Measurements from ENCODE around the gene WFS1.

Gene WFS1

DNA sequence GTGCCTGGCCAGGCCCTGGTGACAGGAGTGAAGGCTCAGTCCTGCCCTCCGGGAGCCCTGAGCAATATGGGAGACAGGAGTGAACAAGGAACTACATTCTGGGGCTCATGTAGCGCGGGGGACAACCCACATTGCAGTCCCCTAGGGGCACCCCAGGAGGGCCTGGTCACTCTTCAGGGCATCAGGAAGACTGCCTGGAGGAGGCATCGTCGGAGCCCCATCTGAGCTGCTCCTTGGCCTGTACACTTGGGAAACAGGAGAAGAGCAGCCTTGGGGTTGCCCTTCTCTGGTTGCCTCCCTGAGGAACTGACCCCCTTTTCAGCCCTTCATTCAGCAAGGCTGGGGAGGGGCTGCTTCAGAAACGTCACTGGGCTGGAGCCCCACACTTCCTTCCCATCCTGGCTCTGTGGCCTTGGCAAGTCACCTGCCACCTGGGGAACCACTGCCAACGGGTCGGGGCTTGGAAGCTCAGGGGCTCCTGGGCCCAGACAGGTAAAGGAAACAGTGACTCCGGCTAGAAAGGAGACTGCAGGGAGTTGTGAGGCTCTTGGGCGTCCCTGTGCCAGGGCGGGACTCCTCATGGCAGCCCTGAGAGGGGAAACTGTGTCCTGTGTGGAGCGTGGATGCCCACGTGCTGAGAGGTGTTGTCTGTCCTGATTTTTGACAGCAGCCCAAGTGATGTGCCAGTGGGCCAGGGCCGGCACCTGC, 10.1 kb downstream of the WFS1 start:
- DNase-seq (ENCODE audit: low spot score): no peak

DNA sequence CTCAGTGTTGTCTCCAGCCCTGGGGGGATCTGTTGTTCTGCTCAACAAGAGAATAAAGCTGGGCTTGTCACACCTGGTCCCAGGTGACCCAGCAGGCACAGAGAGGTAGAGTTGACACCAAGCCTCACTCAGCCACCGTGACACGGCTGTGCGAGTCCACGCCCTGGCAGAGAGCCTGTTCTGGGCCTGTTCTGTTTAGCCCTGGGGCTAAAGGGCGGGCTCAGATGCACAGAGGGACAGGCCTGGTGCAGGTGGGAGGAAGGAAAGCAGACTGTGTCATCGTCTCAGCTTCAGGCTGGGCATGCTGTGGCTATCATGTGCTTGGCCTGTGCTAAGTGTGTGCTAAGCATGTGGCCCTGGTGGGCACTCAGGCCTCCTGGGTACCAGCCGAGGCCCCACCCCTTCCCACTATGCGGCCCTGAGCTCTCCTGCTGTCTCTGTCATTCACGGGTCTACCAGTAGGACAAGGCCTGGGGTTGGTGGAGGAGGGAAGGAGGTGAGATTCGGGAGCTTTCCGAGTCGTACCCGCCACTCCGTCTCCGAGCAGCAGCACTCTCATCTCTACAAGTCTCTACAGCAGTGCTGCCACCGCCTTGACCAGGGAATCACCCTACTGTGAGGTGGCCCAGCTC, 10.8 kb downstream of the WFS1 start:
- DNase-seq (ENCODE audit: low spot score): no peak

GRCh38 chr4:6281436-6282313, 12.0 kb downstream of the WFS1 start:
- no peak for DNase-seq (ENCODE audit: low spot score)

DNA sequence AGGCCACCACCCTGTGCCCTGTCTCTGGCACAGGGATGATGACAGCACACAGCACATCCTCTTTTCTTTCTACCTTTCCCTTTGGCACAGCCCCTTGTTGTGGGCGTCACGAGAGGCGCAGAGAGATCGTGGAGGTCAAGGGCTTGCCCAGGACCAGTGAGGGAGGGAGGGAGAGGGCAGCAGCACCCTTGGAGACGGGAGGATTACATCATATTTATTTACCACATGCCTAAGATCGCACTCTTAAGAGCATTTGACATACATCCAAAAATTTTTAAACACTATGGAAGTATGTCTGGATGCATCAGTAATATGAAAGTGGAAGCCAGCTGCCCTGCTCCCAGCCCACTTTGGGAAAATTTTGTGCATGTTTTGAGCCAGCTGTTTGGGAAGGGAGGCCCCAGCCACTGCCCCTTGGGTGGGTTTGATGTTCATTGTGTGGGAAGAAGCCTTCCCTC, 12.7 kb downstream of the WFS1 start:
- DNase-seq (ENCODE audit: low spot score): no peak

- DNase-seq (ENCODE audit: low spot score): no peak
These were observed 13.6 kb downstream of the WFS1 start for GRCh38 chr4:6283282-6283681.

DNA sequence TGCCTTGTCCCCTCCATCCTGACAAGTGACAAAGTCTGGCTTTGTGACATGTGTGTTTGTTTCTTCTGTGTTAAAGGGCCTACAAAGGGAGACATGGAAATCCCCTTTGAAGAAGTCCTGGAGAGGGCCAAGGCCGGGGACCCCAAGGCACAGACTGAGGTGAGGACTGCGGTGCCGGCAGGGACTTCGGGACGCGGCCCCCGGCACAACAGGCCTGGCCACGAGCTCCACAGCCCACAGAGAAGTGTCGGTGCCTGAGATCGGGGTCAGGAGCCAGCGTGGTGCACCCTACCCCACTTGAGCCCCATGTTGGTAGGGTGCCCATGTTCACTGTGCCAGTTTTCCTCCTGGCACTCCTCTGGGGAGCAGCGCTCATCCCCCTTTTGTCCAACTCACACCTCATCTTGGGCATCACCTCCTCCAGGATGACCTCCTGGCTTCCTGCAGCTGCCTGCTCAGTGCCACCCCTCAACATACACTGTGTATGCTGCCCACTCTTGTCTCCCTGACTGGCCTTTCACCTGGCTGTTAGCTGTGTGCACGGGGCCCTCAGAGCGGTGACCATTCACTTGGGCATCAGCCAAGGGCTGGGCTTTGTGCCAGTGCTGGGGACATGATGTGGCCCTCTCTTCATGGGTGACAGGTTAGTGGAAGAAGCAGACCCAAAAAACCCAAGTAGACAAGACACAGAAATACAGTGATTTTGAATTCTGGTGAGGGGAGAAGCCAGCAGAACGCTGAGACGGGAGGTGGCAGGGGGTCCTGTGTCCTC, 17.6 kb downstream of the WFS1 start:
- DNase-seq (ENCODE audit: low spot score): no peak

GRCh38 chr4:6288342-6288741, 18.7 kb downstream of the WFS1 start:
- no peak for DNase-seq (ENCODE audit: low spot score)

DNA sequence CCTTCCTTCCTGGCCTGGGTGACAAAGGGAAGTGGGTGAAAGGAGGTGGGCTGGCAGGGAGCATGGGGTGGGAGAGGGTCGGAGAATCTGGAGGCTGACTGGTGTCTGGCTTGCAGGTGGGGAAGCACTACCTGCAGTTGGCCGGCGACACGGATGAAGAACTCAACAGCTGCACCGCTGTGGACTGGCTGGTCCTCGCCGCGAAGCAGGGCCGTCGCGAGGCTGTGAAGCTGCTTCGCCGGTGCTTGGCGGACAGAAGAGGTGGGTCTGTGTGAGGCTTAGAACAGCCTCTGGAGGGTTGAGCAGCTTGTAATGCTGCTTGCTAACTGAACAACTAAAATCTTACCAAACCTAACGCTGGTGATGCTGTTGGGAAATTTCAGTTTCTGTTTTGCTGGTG, 19.2 kb downstream of the WFS1 start:
- DNase-seq (ENCODE audit: low spot score): no peak

DNA sequence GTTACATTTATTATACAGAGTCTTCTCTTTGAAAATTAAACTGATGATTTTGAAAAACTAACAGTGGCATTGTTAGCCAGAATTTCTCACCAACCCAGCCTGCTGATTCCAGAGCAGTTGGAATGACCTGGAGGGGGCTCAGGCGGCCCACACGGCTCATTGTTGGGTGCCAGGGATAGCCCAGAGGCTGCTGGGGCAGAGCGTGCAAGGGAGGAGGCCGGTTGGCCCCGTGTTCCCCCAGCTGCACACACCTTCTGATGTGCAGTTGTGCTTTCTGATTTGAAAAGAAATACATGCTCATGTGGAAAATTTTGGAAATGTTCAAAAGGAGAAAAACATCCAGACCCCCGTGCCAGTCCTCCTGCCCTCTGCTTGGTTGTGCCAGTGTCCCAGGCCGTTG, 20.6 kb downstream of the WFS1 start:
- DNase-seq (ENCODE audit: low spot score): no peak

DNA sequence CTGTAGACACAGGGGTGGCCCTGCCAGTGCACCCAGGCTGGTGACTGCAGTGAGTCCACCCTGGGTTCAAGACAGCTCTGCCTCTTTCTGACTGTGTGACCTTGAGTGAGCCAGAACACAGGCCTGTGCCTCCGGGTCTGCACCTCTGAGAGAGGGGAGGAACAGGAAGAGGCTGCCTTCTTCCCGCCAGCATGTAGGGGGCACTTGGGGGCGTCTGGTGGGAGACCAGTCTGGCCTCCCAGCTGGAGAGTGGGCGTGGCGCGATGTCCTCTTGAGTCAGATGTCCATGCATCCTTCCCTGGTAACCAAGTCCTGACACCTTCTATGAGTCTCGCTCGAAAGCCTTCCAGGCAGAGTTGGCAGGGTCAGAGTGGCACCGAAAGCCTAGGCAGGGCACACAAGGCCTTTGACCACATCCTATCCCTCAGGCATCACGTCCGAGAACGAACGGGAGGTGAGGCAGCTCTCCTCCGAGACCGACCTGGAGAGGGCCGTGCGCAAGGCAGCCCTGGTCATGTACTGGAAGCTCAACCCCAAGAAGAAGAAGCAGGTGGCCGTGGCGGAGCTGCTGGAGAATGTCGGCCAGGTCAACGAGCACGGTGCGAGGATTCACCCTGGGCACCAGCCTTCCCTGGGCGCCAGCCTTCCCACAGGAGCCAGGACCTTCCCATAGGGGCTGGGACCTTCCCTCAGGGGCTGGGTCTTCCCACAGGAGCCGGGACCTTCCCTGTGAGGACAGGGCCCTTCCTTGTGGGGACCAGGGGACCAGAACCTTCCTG, 21.3 kb downstream of the WFS1 start:
- DNase-seq (ENCODE audit: low spot score): no peak

DNA sequence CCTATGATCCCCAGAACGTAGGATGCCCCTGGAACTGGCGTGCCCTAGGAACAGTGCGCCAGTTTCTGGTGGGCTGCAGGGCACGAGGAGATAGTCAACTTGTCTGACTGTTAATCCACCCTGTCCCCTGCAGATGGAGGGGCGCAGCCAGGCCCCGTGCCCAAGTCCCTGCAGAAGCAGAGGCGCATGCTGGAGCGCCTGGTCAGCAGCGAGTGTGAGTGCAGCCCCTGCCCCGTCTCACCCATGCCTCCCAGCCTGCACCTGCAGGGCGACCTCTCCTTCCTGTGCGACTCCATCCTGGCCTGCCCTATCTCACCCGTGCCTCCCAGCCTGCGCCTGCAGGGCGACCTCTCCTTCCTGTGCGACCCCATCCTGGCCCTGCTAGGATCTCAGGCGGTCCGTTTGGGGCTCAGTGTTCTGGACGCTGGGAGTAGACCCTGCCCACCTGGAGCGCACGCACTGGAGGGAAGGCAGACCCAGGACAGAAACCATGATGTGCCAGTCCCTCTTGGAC, 22.2 kb downstream of the WFS1 start:
- no peak for DNase-seq (ENCODE audit: low spot score)

- DNase-seq (ENCODE audit: low spot score): no peak
These were observed 22.9 kb downstream of the WFS1 start for GRCh38 chr4:6292376-6293096.

DNA sequence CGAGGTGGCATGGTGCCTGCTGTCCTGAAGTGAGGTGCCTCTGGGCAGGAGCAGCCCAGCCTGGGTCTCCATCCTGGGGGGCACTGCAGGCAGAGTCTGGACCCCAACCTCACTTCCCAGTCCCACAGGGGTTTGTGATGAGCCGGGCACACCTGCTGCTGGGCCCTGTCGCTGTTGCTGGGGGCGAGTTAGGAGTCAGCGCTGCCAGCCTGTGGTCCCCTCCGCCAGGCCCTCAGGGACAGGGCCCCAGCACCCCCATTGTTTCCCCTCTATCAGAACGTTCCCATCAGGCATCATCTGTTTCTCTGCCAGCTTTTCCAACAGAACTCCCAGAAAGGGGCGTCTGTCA, 23.4 kb downstream of the WFS1 start:
- DNase-seq (ENCODE audit: low spot score): no peak

GRCh38 chr4:6293661-6294060, 24.0 kb downstream of the WFS1 start:
- DNase-seq (ENCODE audit: low spot score): no peak

DNA sequence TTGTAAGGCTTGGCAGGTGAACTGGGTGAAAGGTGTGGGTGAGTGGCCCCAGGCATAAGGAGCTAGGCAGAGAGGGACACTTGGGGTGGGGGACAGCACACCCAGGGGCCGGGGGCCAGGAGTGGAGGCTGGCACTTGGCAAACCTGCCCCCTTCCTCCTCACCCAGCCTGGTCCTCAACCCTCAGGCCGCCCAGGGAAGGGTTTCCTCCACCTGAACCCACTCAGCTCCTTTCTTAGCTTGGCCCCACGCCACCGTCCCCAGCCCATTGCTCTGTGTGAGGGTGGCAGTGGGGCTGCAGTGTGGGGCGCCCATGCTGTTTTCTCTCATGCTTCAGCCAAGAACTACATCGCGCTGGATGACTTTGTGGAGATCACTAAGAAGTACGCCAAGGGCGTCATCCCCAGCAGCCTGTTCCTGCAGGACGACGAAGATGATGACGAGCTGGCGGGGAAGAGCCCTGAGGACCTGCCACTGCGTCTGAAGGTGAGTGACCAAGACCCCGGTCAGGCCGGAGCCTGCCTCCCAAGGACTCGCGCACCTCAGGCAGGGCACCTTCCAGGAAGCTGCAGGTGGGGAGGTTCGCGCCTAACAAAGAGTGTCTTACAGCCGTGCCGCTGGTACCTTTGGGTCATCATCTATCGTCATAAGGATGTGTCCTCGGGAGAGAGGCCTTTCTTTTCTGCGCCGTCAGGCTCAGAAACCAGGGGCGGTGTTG, 25.2 kb downstream of the WFS1 start:
- DNase-seq (ENCODE audit: low spot score): no peak

GRCh38 chr4:6295495-6295894, 25.8 kb downstream of the WFS1 start:
- DNase-seq (ENCODE audit: low spot score): no peak

GRCh38 chr4:6296026-6296425, 26.4 kb downstream of the WFS1 start:
- DNase-seq (ENCODE audit: low spot score): no peak

GRCh38 chr4:6297266-6297815, 27.7 kb downstream of the WFS1 start:
- no peak for DNase-seq (ENCODE audit: low spot score)

- no peak for DNase-seq (ENCODE audit: low spot score)
These were observed 28.4 kb downstream of the WFS1 start for GRCh38 chr4:6298035-6298434.

DNA sequence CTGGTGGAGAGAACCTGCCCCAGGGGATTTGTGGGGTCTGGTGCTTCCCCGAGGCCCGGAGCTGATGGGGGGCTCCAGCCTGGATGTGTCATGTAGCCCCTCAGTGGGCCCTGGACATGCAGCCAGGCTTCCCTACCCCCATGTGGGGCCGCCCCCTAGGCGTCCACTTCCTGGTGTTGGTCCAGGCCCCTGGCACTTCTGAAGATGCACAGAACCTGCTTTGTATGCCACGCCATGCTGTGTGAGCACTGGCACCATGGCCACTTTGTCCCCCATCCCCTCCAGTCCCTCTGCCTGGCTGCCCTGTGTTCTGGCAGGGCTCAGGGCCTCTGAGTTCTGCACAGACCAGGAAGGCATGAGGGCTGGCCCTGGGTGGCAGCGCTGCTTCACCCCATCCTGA, 29.2 kb downstream of the WFS1 start:
- no peak for DNase-seq (ENCODE audit: low spot score)

Measured in ecto neural progenitor cell (in vitro differentiated cells).